K562 (cell line): ENCODE results near the gene MC2R. TPM values are rescaled to one million over a fixed set of nuclear protein-coding genes. Genes with fewer than 3 reads are reported as not detected.

ENCODE experiments used
- ATAC-seq: fragments of 200-7000 bp; cut with Tn5 transposase; 3 replicates; pipeline ENCODE4 v1.9.1; 2020; ENCODE audit warnings: moderate library complexity
- BruUV-seq: library from RNA; stranded (reverse); fragments of 400-500 nt; replicated peaks from 2 replicates; lab custom pipeline; 2021; lab: Mats Ljungman, UMichigan
- CTCF ChIA-PET: fragments of 300-600 bp; formaldehyde crosslinking; extraction: SDS; loops from one replicate; lab custom pipeline; 2021; ENCODE audit warnings: low intra/inter-chr PET ratio; lab: Yijun Ruan, JAX
- POLR2A ChIA-PET: fragments of 300-600, 350-650 bp; sonication (Branson Sonifier 250); formaldehyde crosslinking; extraction: SDS; loops from one replicate; lab custom pipeline; 2021; ENCODE audit warnings: antibody characterized with exemption, inconsistent platforms; lab: Yijun Ruan, JAX
- DNase-seq, 4 experiments: peaks; one replicate each; pipeline versions ENCODE4 v3.0.0 to v3.0.0-alpha.2; 2011 to 2018; ENCODE audit warnings: low spot score in 3 of 4, mixed read lengths in 3 of 4; ENCODE audit errors: extremely low read depth in 1 of 4
- FAIRE-seq: peaks from 2 replicates; lab custom pipeline; 2011; peaks lifted over from hg19 to GRCh38; lab: Jason Lieb, UNC
- H2AFZ ChIP-seq: 2 replicates; pipeline ENCODE4 v1.6.0; 2011; ENCODE audit warnings: low read depth, low read length, control low read depth, inconsistent platforms
- H3K27ac ChIP-seq: fragments of 200-600 bp; 3 replicates; pipeline ENCODE4 v1.8.0; 2011; ENCODE audit warnings: low read depth, mild to moderate bottlenecking, control low read depth, inconsistent platforms, low read length, moderate library complexity, mixed read lengths; ENCODE audit errors: extremely low read depth
- H3K27me3 ChIP-seq, 2 experiments: fragments of 300-600 bp in 1 of 2; 2 replicates in 1 of 2; 3 replicates in 1 of 2; pipeline versions ENCODE4 v1.6.0 to v1.8.0; 2011; ENCODE audit warnings: inconsistent platforms in 2 of 2, low read length in 2 of 2, mild to moderate bottlenecking in 1 of 2, mixed read lengths in 1 of 2, moderate library complexity in 1 of 2; ENCODE audit not compliant: control insufficient read depth in 2 of 2, insufficient read depth in 2 of 2
- H3K36me3 ChIP-seq: fragments of 300-600 bp; 3 replicates; pipeline ENCODE4 v1.8.0; 2011; ENCODE audit warnings: mild to moderate bottlenecking, low read length, inconsistent platforms; ENCODE audit not compliant: control insufficient read depth, insufficient read depth
- H3K4me1 ChIP-seq, 2 experiments: fragments of 200-600 bp in 1 of 2; replicated peaks in 1 of 2; 2 replicates in 1 of 2; 3 replicates in 1 of 2; pipeline versions ENCODE4 v1.5.1 to v1.8.0; 2011; ENCODE audit warnings: inconsistent platforms in 2 of 2, low read length in 2 of 2, mild to moderate bottlenecking in 1 of 2, mixed read lengths in 1 of 2, moderate library complexity in 1 of 2; ENCODE audit not compliant: control insufficient read depth in 2 of 2, insufficient read depth in 2 of 2
- H3K4me2 ChIP-seq: 2 replicates; pipeline ENCODE4 v1.6.1; 2011; ENCODE audit warnings: low read length, control low read depth, inconsistent platforms, mixed read lengths; ENCODE audit not compliant: insufficient read depth
- H3K4me3 ChIP-seq: fragments of 200-600 bp; sonication (generic), shearing (Covaris generic); 2 replicates; pipeline ENCODE4 v1.5.1; 2016; ENCODE audit warnings: control low read depth, inconsistent platforms
- H3K79me2 ChIP-seq: fragments of 200-600 bp; 3 replicates; pipeline ENCODE4 v1.8.0; 2011; ENCODE audit warnings: low read length, inconsistent platforms; ENCODE audit not compliant: control insufficient read depth, insufficient read depth
- H3K9ac ChIP-seq, 2 experiments: 2 replicates each; pipeline versions ENCODE4 v1.6.0 to v1.6.1; 2011; ENCODE audit warnings: low read depth in 2 of 2, low read length in 2 of 2, control low read depth in 1 of 2, inconsistent platforms in 1 of 2, mild to moderate bottlenecking in 1 of 2, mixed read lengths in 1 of 2; ENCODE audit not compliant: insufficient read depth in 1 of 2
- H3K9me1 ChIP-seq: one replicate; pipeline ENCODE4 v1.6.0; 2011; ENCODE audit warnings: inconsistent platforms, mild to moderate bottlenecking, low read length, moderate library complexity; ENCODE audit not compliant: control insufficient read depth, insufficient read depth
- H3K9me3 ChIP-seq: replicated peaks from 2 replicates; pipeline ENCODE4 v1.5.1; 2011; ENCODE audit warnings: low read depth, low read length, inconsistent platforms; ENCODE audit not compliant: control insufficient read depth, insufficient read depth
- H4K20me1 ChIP-seq: replicated peaks from 2 replicates; pipeline ENCODE4 v1.6.1; 2011; ENCODE audit warnings: low read length, inconsistent platforms, mixed read lengths; ENCODE audit not compliant: control insufficient read depth, insufficient read depth
- ATF3 ChIP-seq, 2 experiments: fragments of 450-650 bp in 1 of 2; sonication (generic) in 1 of 2; formaldehyde crosslinking in 1 of 2; IDR thresholded peaks in 1 of 2; conservative IDR thresholded peaks in 1 of 2; 2 replicates each; pipeline versions ENCODE4 v1.6.1 to v1.8.1; 2016 to 2023; ENCODE audit warnings: mild to moderate bottlenecking in 2 of 2, moderate library complexity in 2 of 2, inconsistent platforms in 1 of 2, missing genetic modification reagents in 1 of 2
- CHCHD3 ChIP-seq: fragments of 250-450 bp; sonication (Bioruptor Pico); IDR thresholded peaks from 2 replicates; pipeline ENCODE4 v2.1.2; 2022; ENCODE audit warnings: mild to moderate bottlenecking
- FOXM1 ChIP-seq, 2 experiments: fragments of 450-650 bp in 1 of 2; sonication (generic) in 1 of 2; formaldehyde crosslinking in 1 of 2; IDR thresholded peaks; 2 replicates each; pipeline versions ENCODE4 v1.6.1 to v1.9.0; 2017 to 2022; ENCODE audit warnings: low read depth in 2 of 2, mild to moderate bottlenecking in 2 of 2, missing genetic modification reagents in 1 of 2, moderate library complexity in 1 of 2
- REST ChIP-seq, 2 experiments: fragments of 450-650 bp; formaldehyde crosslinking in 1 of 2; IDR thresholded peaks; 2 replicates each; pipeline versions ENCODE4 v1.4.0 to v1.6.1; 2014 to 2020; ENCODE audit warnings: mild to moderate bottlenecking in 2 of 2, borderline replicate concordance in 1 of 2, low read depth in 1 of 2
- RNF219 ChIP-seq: fragments of 250-450 bp; sonication (Bioruptor Pico); IDR thresholded peaks from 2 replicates; pipeline ENCODE4 v1.5.0; 2022; ENCODE audit warnings: mild to moderate bottlenecking
- SAFB2 ChIP-seq: fragments of 200-400 bp; formaldehyde crosslinking; IDR thresholded peaks from 2 replicates; pipeline ENCODE4 v1.6.1; 2018; ENCODE audit warnings: borderline replicate concordance, low read length, low read depth, moderate library complexity; ENCODE audit not compliant: severe bottlenecking
- ZC3H4 ChIP-seq: sonication (generic); formaldehyde crosslinking; IDR thresholded peaks from 2 replicates; pipeline ENCODE4 v1.9.0; 2021; ENCODE audit warnings: missing genetic modification reagents, borderline replicate concordance
- WGBS: fragments of 100-300 bp; shearing (Covaris generic); methylation state at CpG from one replicate; pipeline ENCODE4 v1.1.6; 2016; ENCODE audit warnings: low coverage, mixed read lengths; ENCODE audit not compliant: insufficient coverage; ENCODE audit errors: missing lambda C conversion rate; 5-methylcytosine and 5-hydroxymethylcytosine counted together
- in situ Hi-C: fragments of 300-500 bp; cut with MboI; formaldehyde crosslinking; loops from 4 replicates; pipeline ENCODE4 v1.15.0; 2018; ENCODE audit warnings: inconsistent platforms, mixed read lengths
- intact Hi-C: fragments of 100-400 bp; cut with micrococcal nuclease; formaldehyde crosslinking; loops from 2 replicates; pipeline ENCODE4 v1.14.2; 2022
- polyA plus RNA-seq, 8 experiments: library from polyadenylated mRNA; depleted of rRNA in 4 of 8; stranded (reverse) in 5 of 8; unstranded in 3 of 8; fragments of >200 nt; fragmentation: Nextera tagmentation in 2 of 8; fragmentation: Illumina TruSeq in 1 of 8; extraction: Ambion mirVana in 2 of 8; extraction: Trizol in 1 of 8; gene quantifications; 2 replicates each; pipeline versions ENCODE4 v1.2.1 to v1.2.3, GENCODE V29; 2011 to 2014; ENCODE audit warnings: inconsistent platforms in 1 of 8, missing spikeins in 1 of 8
- total RNA-seq, 7 experiments: library from RNA; depleted of rRNA in 6 of 7; stranded (reverse); fragments of >200 nt in 6 of 7; fragmentation: Illumina TruSeq in 2 of 7; extraction: Trizol in 2 of 7; gene quantifications; 2 replicates each; pipeline versions ENCODE4 v1.2.1 to v1.2.3, GENCODE V29; 2011 to 2021; ENCODE audit warnings: low replicate concordance in 1 of 7

The MC2R gene
- total and polyA plus RNA-seq, 9 of the 15 experiments (the other 6 are each of a cell fraction or from before 2014, with no cell fraction given) = not detected

GRCh38 chr18:13888191-13888716 is 27.1 kb downstream of the MC2R start:
- no TSS peak for BruUV-seq
- no peak overlapping the region for H3K4me2 ChIP-seq
- H3K27ac ChIP-seq = no peak overlapping the region
- no peaks in the 10 kb centered on the region for H3K9me3 ChIP-seq
- ATAC-seq = no peak
- ChIA-PET POLR2A (no interaction called here), CTCF (no interaction called here)
- no peak overlapping the region for H2AFZ ChIP-seq
- H3K4me3 ChIP-seq = no peak overlapping the region
- H3K79me2 ChIP-seq = no peaks in the 10 kb centered on the region
- no peak for FAIRE-seq
- no peaks in the 10 kb centered on the region for H3K4me1 ChIP-seq
- intact Hi-C loops = no loop called here
- in situ Hi-C loops = no loop called here
- no peaks in the 10 kb centered on the region; a peak in 1 of 5 replicates for H3K27me3 ChIP-seq
- no peaks in the 10 kb centered on the region for H4K20me1 ChIP-seq
- H3K9me1 ChIP-seq = no peaks in the 10 kb centered on the region
- H3K9ac ChIP-seq = no peak overlapping the region
- 2% methylated on average over 5 of the region's 5 CpGs for WGBS
- DNase-seq = no peak
- H3K36me3 ChIP-seq = no peaks in the 10 kb centered on the region
- TF ChIP-seq ATF3 (IDR thresholded peaks at IDR 0.05) = no peak
- no peak for TF ChIP-seq ATF3 (CRISPR knock-in tag; conservative IDR thresholded peaks at IDR 0.05)
- no peak for TF ChIP-seq FOXM1 (IDR thresholded peaks at IDR 0.05; ENCODE audit: low read depth)
- TF ChIP-seq FOXM1 (CRISPR knock-in tag; IDR thresholded peaks at IDR 0.05; ENCODE audit: low read depth) = no peak
- TF ChIP-seq CHCHD3 (CRISPR knock-in tag) = no peak
- TF ChIP-seq REST (IDR thresholded peaks at IDR 0.05; ENCODE audit: borderline replicate concordance) = no peak
- TF ChIP-seq REST (CRISPR knock-in tag; IDR thresholded peaks at IDR 0.05; ENCODE audit: low read depth) = no peak
- no peak for TF ChIP-seq RNF219 (CRISPR knock-in tag)
- TF ChIP-seq SAFB2 = no peak
- TF ChIP-seq ZC3H4 (CRISPR knock-in tag) = no peak
